Fibroblast of skin of scalp (primary cell): ENCODE data around the gene IGFBPL1.
A peak's percentile ranks its signal among the peaks of the same experiment; 100 is the strongest.
"Not testable (repeated sequence)": the region's sequence is repeated elsewhere in the genome, so short reads cannot be mapped to it uniquely, and the experiment has no call there.

Experiments used
- DNase-seq: peaks from one replicate; pipeline ENCODE4 v3.0.0-alpha.2; 2013

The IGFBPL1 gene

DNA sequence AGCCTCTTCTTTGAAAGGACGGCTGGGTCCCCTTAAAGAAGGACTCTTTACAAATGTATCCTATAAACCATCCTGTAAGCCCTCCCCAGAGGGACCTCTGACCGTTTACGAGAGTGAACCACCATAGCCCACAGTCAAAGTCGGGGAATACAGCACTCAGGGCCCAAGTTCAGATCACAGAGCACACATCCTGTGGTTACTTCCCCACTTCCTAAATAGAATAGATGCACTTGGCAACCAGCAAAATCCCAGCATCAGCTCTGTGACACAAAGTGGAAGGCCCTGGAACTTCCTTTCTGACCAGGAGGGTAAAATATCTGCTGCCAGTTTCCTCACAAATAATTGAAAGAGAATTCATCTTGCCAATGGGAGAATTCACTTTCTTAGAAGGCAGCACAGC is 6.9 kb upstream of the IGFBPL1 start:
- DNase-seq = no peak

DNA sequence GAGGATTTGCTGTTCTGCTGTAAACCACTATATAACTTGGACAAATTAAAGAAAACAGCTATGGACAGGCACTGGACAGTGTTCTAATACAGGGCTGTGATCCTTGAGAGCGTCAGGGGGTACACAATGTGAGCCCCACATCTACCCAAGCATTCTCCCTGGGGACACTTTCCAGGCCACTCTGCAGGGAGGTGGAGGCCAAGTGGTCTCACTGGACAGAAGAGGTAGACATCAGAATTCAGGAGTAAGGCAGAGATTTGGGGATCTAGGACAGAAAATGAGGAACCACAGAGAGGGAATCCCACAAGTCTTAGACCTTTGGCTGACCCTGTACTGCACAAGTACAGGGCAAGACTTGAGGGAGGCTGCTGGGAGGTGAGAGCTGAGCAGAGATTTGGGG is 3.8 kb upstream of the IGFBPL1 start:
- no peak for DNase-seq

DNA sequence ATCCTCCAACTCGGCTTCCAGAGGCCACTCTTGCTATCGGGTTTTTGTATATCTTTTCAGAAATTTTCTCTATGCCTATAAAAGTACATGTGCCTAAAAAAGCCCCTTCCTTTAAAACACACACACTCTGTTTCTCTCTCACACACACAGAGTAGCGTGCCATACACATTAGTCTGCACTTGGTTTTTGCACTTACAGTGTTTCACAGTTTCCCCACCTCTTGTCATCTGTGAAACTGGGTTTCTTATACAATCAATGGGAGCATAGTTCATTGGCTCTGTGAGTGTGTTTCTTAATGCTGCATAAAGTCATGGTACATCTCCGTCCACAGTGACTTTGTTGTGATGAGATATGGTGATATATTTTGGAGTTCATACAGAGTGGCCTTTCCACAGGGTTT is 664 bp upstream of the IGFBPL1 start:
- no peak for DNase-seq

DNA sequence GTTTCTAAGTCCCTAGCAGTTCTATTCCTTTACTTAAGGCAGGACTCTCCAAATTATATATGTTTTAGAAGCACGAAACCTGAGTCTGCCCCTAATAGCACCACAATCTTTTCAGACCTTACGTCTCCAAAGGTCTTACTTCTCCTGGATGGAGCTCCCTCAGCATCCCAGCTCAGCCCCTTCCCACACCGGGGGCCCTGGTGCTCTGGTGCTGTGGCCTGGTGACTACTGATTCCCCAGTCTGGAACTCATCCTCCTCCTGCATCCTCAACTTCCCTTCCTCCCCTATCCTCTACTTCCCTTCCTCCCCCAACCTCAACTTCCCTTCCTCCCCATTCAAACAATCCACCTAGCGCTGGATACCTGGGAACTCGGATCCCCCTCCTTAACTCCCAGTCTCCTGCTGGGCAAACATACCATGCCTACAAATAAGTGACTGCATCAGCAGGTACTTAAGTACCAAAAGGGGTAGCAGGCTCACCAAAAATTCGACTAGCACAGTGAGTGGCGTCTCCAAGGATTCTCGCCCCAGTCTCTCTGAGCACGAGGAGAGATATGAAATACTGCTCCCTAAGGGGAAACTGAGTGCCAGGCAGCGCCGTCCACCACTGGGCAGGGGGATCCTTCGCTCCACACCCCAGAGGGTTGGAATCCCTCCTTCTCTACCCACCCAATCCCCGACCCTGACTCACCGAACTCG is 831 bp downstream of the IGFBPL1 start:
- no peak for DNase-seq

DNA sequence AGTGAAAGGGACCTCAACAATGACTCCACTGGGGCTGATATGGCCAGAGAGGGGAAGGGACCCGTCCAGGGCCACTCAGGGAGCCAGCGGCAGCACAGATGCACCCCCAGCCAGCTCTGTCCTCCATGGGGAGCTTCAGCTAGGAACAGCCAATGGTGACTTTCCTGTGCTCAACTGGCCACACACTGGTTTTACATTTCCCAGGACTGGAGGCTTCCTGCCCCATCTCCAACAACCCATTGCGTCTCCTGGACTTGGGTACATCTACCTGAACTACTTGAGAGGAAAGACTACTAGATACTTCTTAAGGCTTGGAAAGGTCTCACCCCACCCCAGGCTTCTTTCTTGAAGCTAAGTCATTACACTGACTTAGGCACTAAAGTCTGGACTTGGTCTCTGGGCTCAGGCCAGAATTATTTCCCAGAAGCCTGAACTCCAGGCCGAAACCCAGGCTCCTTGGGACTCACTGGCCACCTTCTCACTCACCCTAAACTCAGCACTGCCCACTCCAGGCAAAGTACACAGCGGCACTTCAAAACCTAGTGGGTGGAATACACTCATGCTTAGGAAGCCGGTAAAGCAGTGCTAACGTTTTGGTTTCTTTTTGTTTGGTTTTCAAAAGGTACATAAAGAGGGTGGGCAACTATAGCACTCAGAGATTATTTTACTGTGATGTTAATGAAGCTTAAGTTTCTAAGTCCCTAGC is 1.5 kb downstream of the IGFBPL1 start:
- no peak for DNase-seq

DNA sequence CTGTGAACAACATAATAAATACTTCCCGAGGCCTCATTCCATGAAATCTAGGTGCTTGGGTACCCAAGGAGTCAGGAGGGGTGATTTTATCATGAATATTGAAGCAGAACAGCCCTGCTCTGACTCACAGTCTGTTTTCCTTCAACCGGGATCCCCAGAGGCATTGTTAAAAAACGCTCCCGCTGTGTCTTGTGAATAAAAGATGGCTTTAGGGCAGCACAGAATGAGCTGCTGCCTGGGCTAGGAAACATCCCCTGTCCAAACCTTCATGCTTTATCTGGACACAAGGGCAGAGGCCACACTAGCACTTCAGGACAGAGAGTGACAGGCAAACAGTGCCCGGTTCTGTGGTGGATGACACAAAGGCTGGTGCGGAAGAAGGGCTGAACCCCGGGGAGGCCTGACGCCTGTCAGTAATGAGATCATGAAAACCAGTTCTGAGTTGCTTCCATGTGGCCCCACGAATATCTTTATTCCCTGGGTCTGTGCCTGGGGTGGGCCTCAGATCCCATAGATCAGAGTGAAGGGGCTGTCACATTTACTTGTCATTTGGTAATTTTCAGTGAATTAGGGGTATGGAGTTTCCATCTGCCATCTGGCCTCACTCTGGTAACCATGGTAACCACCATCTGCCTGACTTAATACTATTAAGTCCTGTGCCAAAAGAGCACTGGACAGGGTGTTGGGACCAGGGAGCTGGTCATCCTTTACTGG is 2.6 kb downstream of the IGFBPL1 start:
- peak; percentile 57 for DNase-seq

DNA sequence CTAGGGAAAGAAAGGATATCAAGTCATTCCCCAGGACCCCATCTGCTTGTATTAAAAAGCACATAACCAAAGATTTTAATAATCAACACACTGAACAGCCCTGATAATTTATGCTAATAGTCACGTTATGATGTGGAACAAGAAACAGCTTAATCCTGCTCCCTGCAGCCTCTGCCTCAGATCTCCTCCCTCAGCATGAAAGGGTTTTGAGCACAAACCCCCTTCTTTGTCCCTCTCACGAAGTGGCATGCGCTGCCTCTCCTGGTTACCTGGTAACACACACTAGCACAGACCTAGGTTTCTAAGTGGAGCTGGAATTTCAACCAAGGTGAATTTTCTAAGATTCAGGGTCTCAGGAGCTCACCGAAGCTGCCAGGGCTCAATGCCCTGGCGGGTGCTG is 5.1 kb downstream of the IGFBPL1 start:
- no peak for DNase-seq

DNA sequence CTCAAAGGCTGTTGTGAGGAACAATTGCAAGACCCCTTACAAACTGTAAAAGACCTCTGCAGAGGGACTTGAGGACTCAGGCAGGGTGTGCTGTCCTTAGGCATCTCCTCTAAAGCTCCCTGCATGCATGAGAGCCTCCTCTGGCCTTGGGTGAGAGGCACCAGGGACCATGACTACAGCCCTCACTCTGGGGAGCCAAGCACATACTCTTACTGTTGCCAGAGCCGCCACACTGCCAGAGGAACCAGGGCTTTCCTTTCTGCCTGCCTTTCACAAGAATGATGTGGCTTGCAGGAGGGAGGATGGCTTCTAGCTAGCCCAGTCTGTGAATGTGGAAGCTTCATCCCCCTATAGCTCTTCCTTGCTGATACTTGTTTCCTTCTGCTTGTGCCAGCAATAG is 5.9 kb downstream of the IGFBPL1 start:
- DNase-seq = no peak

DNA sequence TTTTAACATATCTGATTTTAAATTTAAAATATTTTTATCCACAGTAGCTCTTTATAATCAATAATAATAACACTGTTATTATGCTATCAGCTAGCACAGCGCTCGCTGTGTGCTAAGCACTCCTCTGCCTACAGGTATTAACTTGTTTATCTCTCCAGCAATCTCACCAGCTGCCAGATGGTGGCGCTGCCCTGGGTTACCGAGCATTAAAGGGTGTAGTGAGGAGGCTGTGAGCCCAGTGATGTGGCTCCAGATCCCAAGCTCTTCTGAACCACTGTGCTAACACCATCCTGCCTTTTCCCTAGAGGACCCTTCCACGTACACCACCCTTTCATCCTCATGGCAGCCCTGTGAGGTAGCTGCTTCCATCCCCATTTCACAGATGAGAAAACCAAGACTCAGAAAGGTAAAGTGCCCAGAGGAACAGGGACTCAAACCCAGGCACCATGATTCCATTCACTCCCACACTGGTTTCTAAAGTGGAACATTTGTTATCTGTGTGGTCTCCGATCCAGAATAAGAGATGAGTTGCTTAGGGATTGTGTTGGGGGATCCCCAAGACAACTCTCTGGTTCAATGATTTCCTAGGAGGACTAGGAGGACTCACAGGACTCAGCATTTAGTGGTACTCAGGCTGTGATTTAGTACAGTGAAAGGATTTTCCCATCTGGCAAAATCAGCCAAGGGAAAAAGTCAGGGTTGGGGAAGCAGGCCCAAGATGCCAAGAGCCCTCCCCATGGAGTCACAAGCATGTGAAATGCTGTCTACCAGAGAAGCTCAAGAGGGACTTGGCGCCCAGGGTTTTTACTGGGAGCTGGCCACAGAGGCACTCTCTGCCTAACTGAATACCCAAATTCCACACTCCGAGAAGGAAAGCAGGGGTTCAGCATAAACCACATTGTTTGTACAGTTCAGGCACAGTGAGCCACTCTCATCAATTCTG is 7.0 kb downstream of the IGFBPL1 start:
- DNase-seq = no peak

DNA sequence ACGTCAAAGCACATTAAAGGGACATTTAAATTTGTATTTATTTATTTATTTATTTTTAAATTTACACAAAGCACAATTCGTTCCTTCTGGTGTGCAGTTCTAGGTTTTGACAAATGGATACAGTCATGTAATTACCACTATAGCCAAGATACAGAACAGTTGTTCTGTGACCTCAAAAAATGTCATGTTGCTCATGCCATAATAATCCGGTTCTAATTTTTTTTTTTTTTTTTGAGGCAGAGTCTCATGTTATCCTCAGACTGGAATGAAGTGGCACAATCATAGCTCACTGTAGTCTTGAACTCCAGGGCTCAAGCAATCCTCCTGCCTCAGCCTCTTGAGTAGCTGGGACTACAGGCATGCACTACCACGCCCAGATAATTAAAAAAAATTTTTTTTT is 7.8 kb downstream of the IGFBPL1 start:
- DNase-seq = peak; percentile 34

DNA sequence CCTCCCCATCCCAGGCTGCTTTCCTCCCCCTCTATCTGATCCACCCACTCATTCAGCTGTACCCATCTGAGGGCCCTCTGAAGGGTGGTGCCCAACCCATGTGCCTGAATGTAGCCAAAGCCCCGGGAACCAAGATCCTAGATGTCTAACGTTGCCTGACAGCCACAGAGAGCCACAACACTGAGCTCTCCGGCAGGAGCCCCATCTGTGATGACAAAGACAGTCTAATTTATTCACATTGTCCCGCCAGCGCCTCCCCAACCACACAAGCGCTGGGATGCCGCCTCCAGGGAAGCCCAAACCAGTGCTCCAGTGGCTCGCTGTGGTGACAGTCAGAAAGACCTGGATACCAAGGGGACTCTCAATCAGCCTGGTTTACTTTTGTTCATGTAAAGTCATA is 8.4 kb downstream of the IGFBPL1 start:
- no peak for DNase-seq

DNA sequence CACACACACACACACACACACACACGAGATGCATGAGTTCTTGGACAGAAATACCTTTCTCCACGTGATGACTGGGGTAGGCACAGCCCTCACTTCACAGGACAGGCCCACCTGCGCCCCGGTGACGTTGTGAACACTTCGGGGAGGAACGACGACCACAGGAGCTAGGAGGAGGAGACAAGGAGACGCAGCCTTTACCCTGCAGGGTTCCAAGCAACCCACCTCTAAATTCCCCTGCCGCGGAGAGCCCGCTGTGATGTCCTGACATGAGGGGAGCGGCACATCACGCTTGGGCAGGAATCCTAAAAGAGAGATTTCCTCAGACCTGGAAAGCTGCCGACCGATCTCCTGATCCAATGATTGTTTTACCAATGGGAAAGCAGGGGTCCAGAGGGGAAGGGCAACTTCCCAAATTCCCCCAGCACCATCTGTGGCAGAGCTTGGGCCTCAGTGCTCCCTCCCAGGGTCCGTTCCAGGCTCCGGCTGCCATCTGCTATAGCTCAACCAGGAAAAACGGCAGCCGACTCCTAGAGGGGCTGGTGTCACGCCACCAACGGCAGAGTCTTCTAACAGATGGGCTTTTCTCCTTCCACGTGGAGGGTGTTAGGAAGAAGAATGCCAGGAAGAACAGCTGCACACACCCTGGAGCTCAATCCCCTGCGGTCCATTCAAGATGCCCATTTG is 10.1 kb downstream of the IGFBPL1 start:
- DNase-seq = no peak

DNA sequence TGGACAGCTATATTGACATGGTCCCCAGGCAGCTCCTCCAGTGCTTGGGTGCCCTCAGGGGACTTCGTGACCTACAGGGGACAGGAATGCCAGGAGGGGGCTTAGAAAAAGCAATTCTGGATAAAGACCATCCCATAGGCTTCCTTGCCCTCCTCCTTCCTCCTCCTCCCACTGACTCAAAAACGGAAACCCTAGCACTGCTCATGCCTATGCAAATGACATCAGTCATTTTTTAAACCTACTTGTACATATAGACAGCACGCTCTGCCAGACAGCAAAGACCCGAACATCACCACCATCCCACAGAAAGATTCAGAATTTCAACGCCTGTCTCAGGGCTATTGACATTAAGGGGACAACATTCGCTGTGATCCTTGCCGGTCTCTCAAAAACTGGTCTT is 11.0 kb downstream of the IGFBPL1 start:
- DNase-seq = no peak

DNA sequence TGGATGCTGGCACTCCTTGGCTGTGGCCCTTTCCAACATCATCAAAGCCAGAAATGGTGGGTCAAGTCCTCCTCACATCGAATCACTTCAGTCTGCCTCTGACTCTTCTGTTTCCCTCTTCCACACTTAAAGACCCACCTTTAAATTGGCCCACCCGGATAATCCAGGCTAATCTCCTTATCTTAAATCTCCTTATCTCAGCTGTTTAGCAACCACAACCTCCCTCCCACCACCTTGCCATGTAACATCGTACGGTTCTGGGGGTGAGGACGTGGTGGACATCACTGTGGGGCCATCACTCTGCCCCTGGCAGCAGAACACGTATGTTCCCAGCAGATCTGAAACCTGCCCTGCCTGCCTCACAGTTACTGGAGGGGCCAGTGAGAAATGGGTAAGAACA is 11.5 kb downstream of the IGFBPL1 start:
- no peak for DNase-seq

DNA sequence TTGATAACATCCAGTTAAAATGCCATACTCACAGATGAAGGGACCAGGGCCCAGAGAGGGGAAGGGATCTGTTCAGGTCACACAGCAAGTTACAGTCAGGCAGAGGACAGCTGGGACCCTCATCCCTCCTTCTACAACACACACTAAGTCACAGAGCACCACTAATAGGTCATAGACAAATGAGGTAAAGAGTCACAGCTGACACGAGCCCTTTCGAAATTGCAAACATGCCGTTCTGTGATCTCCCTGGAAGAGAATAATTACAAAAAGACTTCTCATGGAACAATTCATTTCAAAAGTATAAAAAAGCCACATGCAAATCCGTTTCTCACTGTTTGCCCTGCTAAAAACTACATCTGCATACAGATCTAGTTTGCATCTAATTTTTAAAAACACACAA is 15.5 kb downstream of the IGFBPL1 start:
- no peak for DNase-seq

DNA sequence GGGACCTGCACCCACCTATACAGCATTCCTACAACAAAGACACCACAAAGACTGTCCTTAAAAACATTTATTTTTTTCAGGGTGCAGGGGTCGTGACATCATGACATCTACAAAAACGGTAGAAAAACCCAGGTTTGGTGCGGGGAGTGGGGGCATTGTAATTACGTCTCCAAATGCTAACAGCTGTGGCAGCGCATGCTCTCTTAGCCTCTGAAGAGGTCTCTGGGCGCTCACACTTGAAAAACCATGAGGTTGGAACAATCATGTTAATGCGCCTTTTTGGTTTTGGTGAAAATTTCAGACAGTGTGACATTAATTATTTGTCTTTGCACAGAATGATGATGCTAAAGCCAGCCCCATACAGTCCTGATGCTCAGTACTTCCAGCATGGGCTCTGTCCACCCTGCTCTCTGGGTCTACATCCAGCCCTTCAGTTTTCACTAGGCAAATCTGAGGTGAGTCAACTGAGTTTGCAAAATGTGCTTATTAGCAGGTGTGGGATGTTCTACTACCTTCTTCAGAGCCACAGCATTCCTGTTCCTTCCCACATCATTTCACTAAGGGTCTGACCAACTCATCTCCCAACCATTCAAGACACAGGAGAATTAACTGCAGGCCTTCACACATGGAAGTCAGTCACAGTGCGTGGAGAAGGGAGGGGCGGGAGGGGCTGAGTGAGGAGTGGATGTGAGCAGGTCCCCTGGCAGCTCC is 17.6 kb downstream of the IGFBPL1 start:
- no peak for DNase-seq

DNA sequence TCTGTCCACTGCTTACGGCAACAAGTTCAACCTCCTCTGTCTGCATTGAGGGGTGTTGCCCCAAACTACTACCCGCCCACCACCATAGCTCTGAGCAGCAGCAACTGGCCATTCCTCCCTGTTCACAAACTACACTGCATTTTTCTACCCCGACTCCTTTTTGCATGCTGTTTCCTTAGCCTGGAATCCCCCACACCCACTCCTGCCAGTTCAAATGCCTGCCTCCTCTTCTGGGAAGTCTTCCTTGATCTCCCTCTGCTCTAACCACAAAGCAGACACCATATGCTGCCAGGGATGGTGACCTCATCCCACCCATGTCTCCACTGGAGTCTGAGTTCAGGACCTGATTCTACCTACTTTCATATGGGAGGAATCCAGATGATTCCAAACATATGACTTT is 18.5 kb downstream of the IGFBPL1 start:
- peak; percentile 52 for DNase-seq

DNA sequence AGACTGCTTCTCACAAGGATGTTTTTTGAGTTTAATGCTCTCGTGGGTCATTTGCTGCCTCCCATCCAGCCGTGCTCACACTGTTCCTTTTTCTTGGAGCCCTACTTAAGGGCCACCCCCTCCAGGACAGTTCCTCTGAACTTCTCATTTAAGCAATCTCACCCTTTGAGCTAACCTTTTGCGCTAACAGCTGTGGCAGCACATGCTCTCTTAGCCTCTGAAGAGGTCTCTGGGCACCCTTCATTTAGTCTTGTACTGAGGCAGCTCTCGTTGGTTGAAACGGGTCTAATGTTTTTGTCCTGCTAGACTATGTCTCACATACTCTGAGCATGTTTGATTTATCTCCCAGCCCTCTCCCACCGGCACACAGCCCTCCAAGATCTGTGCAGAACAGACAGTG is 19.9 kb downstream of the IGFBPL1 start:
- DNase-seq = no peak

DNA sequence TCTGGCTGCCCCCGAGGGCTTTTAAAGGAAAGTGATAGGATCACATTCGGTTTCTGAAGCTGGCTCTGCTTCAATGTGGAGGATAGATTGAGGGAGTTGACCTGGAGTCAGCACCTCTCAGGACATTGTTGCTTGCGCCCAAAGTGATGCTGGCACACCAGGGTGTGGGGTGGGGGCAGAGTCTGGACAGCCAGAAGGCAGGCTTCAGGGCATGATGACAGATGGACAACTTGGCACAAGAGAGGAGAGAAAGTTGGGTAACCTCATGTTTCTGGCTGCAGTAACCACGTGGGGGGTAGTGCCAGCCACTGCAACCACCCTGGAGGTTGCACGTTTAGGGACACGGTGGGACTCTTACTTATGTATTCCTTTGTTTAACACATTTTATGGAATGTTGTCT is 22.3 kb downstream of the IGFBPL1 start:
- no peak for DNase-seq

DNA sequence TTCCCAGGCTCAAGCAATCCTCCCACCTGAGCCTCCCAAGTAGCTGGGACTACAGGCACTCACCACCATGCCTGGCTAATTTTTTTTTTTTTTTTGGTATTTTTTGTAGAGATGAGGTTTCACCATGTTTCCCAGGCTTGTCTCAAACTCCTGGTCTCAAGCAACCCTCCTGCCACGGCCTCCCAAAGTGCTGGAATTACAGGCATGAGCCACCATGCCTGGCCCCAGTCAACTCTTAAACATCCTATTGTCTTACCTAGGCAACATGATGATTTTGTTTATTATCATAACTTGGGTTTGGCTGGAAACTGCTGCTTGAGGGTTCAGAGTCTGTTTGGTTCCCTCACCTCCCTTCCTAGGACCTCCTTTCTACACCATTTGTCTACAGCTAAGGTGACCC is 25.1 kb downstream of the IGFBPL1 start:
- DNase-seq = not testable (repeated sequence)

DNA sequence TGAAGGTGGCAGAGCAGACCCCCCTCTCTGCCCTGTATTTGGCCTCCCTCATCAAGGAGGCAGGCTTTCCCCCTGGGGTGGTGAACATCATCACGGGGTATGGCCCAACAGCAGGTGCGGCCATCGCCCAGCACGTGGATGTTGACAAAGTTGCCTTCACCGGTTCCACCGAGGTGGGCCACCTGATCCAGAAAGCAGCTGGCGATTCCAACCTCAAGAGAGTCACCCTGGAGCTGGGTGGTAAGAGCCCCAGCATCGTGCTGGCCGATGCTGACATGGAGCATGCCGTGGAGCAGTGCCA is 27.9 kb downstream of the IGFBPL1 start:
- DNase-seq = no peak
